Testis (tissue), 3 donors: ENCODE results near the gene TTC7B. TPM values are rescaled to one million over a fixed set of nuclear protein-coding genes. Genes with fewer than 3 reads are reported as not detected.

Source experiments
- DNase-seq: peaks from one replicate; pipeline ENCODE4 v3.0.0-alpha.2; 2019
- H3K27ac ChIP-seq, 2 donors: fragments of 200-600 bp; sonication (generic); one replicate each; pipeline ENCODE4 v1.5.1; 2019
- H3K27me3 ChIP-seq: fragments of 200-600 bp; sonication (generic); one replicate; pipeline ENCODE4 v1.5.1; 2019
- H3K36me3 ChIP-seq: fragments of 200-600 bp; sonication (generic); one replicate; pipeline ENCODE4 v1.5.1; 2017; ENCODE audit warnings: low read depth; ENCODE audit errors: missing control alignments
- H3K4me1 ChIP-seq: fragments of 200-600 bp; sonication (generic); one replicate; pipeline ENCODE4 v1.5.1; 2019
- H3K4me3 ChIP-seq, 2 donors: fragments of 200-600 bp; sonication (generic); one replicate each; pipeline ENCODE4 v1.5.1; 2017 to 2019
- H3K9me3 ChIP-seq: fragments of 200-600 bp; sonication (generic); one replicate; pipeline ENCODE4 v1.5.1; 2017
- CTCF ChIP-seq, 3 experiments: fragments of 450-650 bp in 2 of 3; fragments of 200-600 bp in 1 of 3; sonication (generic) in 1 of 3; IDR thresholded peaks; one replicate each; pipeline ENCODE4 v1.5.1; 2016 to 2019; ENCODE audit warnings: antibody characterized with exemption in 3 of 3, mild to moderate bottlenecking in 2 of 3, moderate library complexity in 1 of 3
- POLR2A ChIP-seq: fragments of 450-650 bp; IDR thresholded peaks from one replicate; pipeline ENCODE4 v1.6.1; 2017; ENCODE audit warnings: antibody characterized with exemption, mild to moderate bottlenecking, moderate library complexity
- WGBS, 2 donors: methylation state at CpG; one replicate each; pipeline ENCODE4 v1.1.5; 2018; 5-methylcytosine and 5-hydroxymethylcytosine counted together
- intact Hi-C: fragments of 100-400 bp; cut with DNase I; formaldehyde crosslinking; loops from one replicate; pipeline ENCODE4 v1.15.1; 2023; ENCODE audit warnings: low total_unique reads
- polyA plus RNA-seq: library from polyadenylated mRNA; stranded (reverse); fragments of 350-450 nt; fragmentation: Illumina TruSeq; extraction: RNeasy Lipid Tissue Mini Kit (QIAGEN cat#74804); gene quantifications from one replicate; pipeline ENCODE4 v1.2.3, GENCODE V29; 2014; ENCODE audit warnings: low read depth, low replicate concordance; ENCODE audit not compliant: insufficient read depth
- total RNA-seq, 2 donors: library from RNA; depleted of rRNA; stranded (reverse); fragments of >200 nt; gene quantifications; one replicate each; pipeline ENCODE4 v1.2.3, GENCODE V29; 2016

The TTC7B gene
- total and polyA plus RNA-seq, 3 donors from 2014 or later = 11.3 to 17.0 (median 12.1) TPM

GRCh38 chr14:90601563-90601962 lies 214.7 kb downstream of the TTC7B start:
- no peaks in the 10 kb centered on the region for H3K4me1 ChIP-seq
- no peaks in the 10 kb centered on the region for H3K27me3 ChIP-seq
- no peaks in the 10 kb centered on the region for H3K36me3 ChIP-seq
- no peak overlapping the region for H3K27ac ChIP-seq
- no peak for TF ChIP-seq CTCF (IDR thresholded peaks at IDR 0.05)
- 85 to 87% methylated on average over 9 of the region's 9 CpGs for WGBS, 2 donors
- intact Hi-C loops = no loop called here
- no peak for DNase-seq
- no peaks in the 10 kb centered on the region for H3K9me3 ChIP-seq
- no peak overlapping the region for H3K4me3 ChIP-seq

GRCh38 chr14:90600619-90601018 lies 215.6 kb downstream of the TTC7B start:
- intact Hi-C loops = no loop called here
- DNase-seq = no peak
- no peaks in the 10 kb centered on the region for H3K36me3 ChIP-seq
- H3K4me1 ChIP-seq = no peaks in the 10 kb centered on the region
- no peaks in the 10 kb centered on the region for H3K27me3 ChIP-seq
- WGBS, 2 donors = 93 to 96% methylated on average over 12 of the region's 12 CpGs
- no peak overlapping the region for H3K4me3 ChIP-seq
- TF ChIP-seq CTCF (IDR thresholded peaks at IDR 0.05) (no peak), POLR2A (no peak)
- H3K9me3 ChIP-seq = no peaks in the 10 kb centered on the region
- no peak overlapping the region for H3K27ac ChIP-seq

- 79 to 80% methylated on average over 12 of the region's 12 CpGs for WGBS, 2 donors
- Histone ChIP-seq H3K36me3 (no peaks in the 10 kb centered on the region), H3K27ac (no peak overlapping the region), H3K4me1 (no peaks in the 10 kb centered on the region), H3K4me3 (no peak overlapping the region), H3K9me3 (no peaks in the 10 kb centered on the region), H3K27me3 (no peaks in the 10 kb centered on the region)
- DNase-seq = peak; percentile 57
- intact Hi-C loops = no loop called here
- TF ChIP-seq POLR2A (no peak), CTCF (IDR thresholded peaks at IDR 0.05) (no peak)
Measured at GRCh38 chr14:90599748-90600507, 216.3 kb downstream of the TTC7B start.

- Histone ChIP-seq H3K4me1 (no peaks in the 10 kb centered on the region), H3K9me3 (no peaks in the 10 kb centered on the region), H3K36me3 (no peaks in the 10 kb centered on the region), H3K4me3 (no peak overlapping the region), H3K27me3 (no peaks in the 10 kb centered on the region), H3K27ac (no peak overlapping the region)
- TF ChIP-seq CTCF (IDR thresholded peaks at IDR 0.05) = no peak
- no peak for TF ChIP-seq POLR2A
- 70 to 76% methylated on average over 10 to 11 of the region's 11 CpGs for WGBS, 2 donors
- no peak for DNase-seq
- intact Hi-C loops = no loop called here
Measured at GRCh38 chr14:90599339-90599738, 216.9 kb downstream of the TTC7B start.

- Histone ChIP-seq H3K4me1 (no peaks in the 10 kb centered on the region), H3K4me3 (no peak overlapping the region), H3K9me3 (no peaks in the 10 kb centered on the region), H3K36me3 (no peaks in the 10 kb centered on the region), H3K27ac (no peak overlapping the region), H3K27me3 (no peaks in the 10 kb centered on the region)
- intact Hi-C loops = no loop called here
- TF ChIP-seq CTCF (IDR thresholded peaks at IDR 0.05) = no peak
- TF ChIP-seq POLR2A = no peak
- WGBS, 2 donors = 95 to 98% methylated on average over 9 to 15 of the region's 15 CpGs
- no peak for DNase-seq
Measured at GRCh38 chr14:90597961-90598360, 218.3 kb downstream of the TTC7B start.
